Natural killer cell treated with Interleukin-12 subunit alpha and Interleukin-12 subunit beta and Interleukin-15 and Interleukin-18, amount 100 ng/mL, for 72 hours (primary cell): ENCODE data around the gene PTPN4. TPM values are rescaled to one million over a fixed set of nuclear protein-coding genes. Genes with fewer than 3 reads are reported as not detected.

Source experiments
- ATAC-seq, 2 donors: fragments of 150-1000 bp; cut with Tn5 transposase in 1 of 2; sonication (Bioruptor Pico), chemical (Tn5 transposase) in 1 of 2; 2 replicates each; pipeline ENCODE4 v1.10.0; 2021
- DNase-seq: peaks from one replicate; pipeline ENCODE4 v3.0.0; 2022; ENCODE audit warnings: low spot score
- H3K27ac Mint-ChIP-seq, 2 donors: 1 replicate in 1 of 2; 2 replicates in 1 of 2; pipeline ENCODE4 v1.8.0; 2022; ENCODE audit warnings: mixed read lengths in 2 of 2, mild to moderate bottlenecking in 1 of 2, moderate library complexity in 1 of 2
- H3K27me3 Mint-ChIP-seq, 2 donors: 1 replicate in 1 of 2; 2 replicates in 1 of 2; pipeline ENCODE4 v1.8.0; 2022; ENCODE audit warnings: mixed read lengths in 2 of 2
- H3K36me3 Mint-ChIP-seq: one replicate; pipeline ENCODE4 v1.8.0; 2022; ENCODE audit warnings: mixed read lengths
- H3K4me1 Mint-ChIP-seq, 2 donors: 1 replicate in 1 of 2; 2 replicates in 1 of 2; pipeline ENCODE4 v1.8.0; 2022; ENCODE audit warnings: low read depth in 2 of 2, mixed read lengths in 2 of 2, mild to moderate bottlenecking in 1 of 2
- H3K4me3 Mint-ChIP-seq: one replicate; pipeline ENCODE4 v1.8.0; 2022; ENCODE audit warnings: mixed read lengths
- H3K9me3 Mint-ChIP-seq: 2 replicates; pipeline ENCODE4 v1.8.0; 2022; ENCODE audit warnings: mixed read lengths
- total RNA-seq, 2 donors: library from RNA; stranded (reverse); gene quantifications; one replicate each; pipeline ENCODE4 v1.2.3, GENCODE V29; 2022

Gene PTPN4, protein sequence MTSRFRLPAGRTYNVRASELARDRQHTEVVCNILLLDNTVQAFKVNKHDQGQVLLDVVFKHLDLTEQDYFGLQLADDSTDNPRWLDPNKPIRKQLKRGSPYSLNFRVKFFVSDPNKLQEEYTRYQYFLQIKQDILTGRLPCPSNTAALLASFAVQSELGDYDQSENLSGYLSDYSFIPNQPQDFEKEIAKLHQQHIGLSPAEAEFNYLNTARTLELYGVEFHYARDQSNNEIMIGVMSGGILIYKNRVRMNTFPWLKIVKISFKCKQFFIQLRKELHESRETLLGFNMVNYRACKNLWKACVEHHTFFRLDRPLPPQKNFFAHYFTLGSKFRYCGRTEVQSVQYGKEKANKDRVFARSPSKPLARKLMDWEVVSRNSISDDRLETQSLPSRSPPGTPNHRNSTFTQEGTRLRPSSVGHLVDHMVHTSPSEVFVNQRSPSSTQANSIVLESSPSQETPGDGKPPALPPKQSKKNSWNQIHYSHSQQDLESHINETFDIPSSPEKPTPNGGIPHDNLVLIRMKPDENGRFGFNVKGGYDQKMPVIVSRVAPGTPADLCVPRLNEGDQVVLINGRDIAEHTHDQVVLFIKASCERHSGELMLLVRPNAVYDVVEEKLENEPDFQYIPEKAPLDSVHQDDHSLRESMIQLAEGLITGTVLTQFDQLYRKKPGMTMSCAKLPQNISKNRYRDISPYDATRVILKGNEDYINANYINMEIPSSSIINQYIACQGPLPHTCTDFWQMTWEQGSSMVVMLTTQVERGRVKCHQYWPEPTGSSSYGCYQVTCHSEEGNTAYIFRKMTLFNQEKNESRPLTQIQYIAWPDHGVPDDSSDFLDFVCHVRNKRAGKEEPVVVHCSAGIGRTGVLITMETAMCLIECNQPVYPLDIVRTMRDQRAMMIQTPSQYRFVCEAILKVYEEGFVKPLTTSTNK
- total RNA-seq = 10 to 100 TPM; 56.5 to 80.8 TPM

DNA sequence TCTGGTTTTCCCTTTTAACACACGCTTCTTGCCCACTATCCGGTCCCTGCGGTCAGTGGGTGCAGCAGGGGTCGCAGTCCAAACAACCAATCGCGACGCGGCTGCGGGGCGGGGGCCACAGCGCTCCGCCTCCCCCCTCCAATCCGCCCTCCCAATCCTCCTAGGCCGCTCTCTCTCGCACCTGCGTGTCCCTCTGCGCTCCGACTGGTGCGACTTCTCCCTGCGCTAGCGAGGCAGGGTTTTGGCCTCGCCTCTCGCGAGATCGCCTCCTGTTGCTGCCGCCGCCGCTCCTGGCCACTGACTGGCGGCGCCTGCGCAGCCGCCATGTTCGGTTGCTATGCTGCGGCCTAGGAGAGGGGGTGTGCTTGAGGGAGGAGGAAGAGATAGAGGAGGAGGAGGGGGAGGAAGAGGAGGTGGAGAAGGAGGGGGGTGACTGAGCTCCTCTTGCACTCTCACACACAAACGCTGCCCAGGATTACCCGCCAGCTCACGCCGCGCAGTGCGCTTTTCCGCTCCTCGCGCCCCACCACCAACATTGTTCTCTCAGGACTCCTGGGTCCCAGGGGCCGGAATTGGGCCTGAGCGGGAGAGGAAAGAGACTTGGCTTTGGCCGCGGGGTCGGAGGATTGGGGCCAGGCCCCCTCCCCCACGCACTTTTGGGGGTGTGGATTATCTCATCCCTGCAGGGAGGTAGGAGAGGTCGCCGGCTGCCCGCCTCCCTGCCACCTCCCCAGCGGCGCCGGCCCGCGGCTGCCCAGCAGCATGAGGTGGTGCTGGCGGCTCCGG, at the start of gene PTPN4:
PTPN4 (plus strand) TSS at position 472 of the 786 bp plus-strand sequence. CDS start 49,932 bp downstream, outside the sequence.
- Mint-ChIP-seq H3K4me1 (peaks cover 23 to 41% of the 10 kb centered on the region in 2 donors), H3K36me3 (no peaks in the 10 kb centered on the region), H3K27ac (peak within 1 kb of the TSS; percentile 16 to 48), H3K27me3 (no peaks in the 10 kb centered on the region), H3K4me3 (peak within 1 kb of the TSS; percentile 83), H3K9me3 (no peaks in the 10 kb centered on the region)
- ATAC-seq (peak; percentile 96 to 97), DNase-seq (peak; percentile 98)

GRCh38 chr2:119710281-119710680, 49.4 kb upstream of the PTPN4 start:
- no peaks in the 10 kb centered on the region for H3K9me3 Mint-ChIP-seq
- H3K4me1 Mint-ChIP-seq = peaks cover under 1 to 3% of the 10 kb centered on the region in 2 donors
- H3K4me3 Mint-ChIP-seq = no peak overlapping the region
- no peaks in the 10 kb centered on the region for H3K36me3 Mint-ChIP-seq
- DNase-seq (peak; percentile 1), ATAC-seq (no peak)
- H3K27me3 Mint-ChIP-seq = peaks cover 11 to 22% of the 10 kb centered on the region in 2 donors
- no peak overlapping the region for H3K27ac Mint-ChIP-seq

- H3K27me3 Mint-ChIP-seq = peaks cover 11 to 22% of the 10 kb centered on the region in 2 donors
- no peak overlapping the region for H3K4me3 Mint-ChIP-seq
- ATAC-seq = no peak
- H3K4me1 Mint-ChIP-seq = peaks cover 0 to under 1% of the 10 kb centered on the region in 2 donors
- DNase-seq = peak; percentile 26
- H3K27ac Mint-ChIP-seq = no peak overlapping the region
- no peaks in the 10 kb centered on the region for H3K9me3 Mint-ChIP-seq
- no peaks in the 10 kb centered on the region for H3K36me3 Mint-ChIP-seq
Observed at GRCh38 chr2:119711352-119711751, 48.4 kb upstream of the PTPN4 start.

DNA sequence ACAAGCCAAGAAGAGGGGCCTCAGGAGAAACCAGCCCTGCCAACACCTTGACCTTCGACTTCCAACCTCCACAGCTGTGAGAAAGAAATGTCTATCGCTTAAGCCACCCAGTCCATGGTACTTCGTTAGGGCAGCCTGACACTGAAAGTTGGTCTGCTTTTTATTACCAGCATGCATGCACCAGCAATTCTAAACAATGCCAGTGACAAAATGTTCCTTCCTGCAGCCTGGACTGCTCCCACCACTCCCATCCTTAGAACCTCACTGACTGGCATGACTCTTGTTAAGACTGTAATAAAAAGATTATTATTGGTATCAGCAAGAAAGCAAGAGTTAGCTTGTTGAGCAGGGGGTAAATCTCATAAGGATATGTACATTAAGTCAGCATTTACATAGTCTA, 47.2 kb upstream of the PTPN4 start:
- no peaks in the 10 kb centered on the region for H3K9me3 Mint-ChIP-seq
- H3K27ac Mint-ChIP-seq = no peak overlapping the region

DNA sequence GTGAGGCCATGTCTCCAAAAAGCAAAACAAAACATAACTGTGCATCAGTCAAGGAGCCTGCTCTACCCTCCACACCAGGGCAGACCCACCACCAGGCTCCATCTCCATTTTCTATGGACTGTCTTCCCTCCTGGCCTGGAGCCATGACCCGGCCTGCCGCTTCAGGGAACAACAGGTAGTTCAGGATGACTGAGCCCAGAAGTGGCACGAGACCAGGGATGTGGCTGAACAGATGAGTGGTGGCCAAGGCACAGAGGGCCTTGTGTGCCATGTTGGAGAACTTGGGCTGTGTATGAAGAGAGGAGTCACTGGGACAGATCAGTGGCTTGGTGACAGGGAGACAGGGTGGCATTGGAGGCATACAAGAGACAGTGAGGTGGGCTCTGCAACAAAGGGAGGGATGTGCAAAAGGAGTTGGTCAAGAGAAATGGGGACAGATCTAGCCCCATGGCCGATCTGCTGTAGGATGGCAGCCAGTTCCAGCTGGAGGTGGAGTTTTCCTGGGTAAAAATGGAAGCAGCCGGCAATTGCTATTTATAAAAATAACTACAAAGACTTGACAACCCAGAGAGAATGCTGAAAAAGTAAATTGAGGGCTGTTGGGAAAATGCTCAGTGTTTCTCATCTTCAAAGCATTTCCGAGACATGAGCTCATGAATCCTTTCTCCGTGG, 45.8 kb upstream of the PTPN4 start:
- Mint-ChIP-seq H3K9me3 (no peaks in the 10 kb centered on the region), H3K27me3 (peaks cover 9 to 11% of the 10 kb centered on the region in 2 donors), H3K27ac (no peak overlapping the region), H3K36me3 (no peaks in the 10 kb centered on the region), H3K4me1 (peaks cover 2 to 3% of the 10 kb centered on the region in 2 donors), H3K4me3 (no peak overlapping the region)
- DNase-seq = no peak
- peak in 1 of 2 donors; percentile 38 for ATAC-seq

More for the DNA sequence above, 47.2 kb upstream of the PTPN4 start:
- Mint-ChIP-seq H3K36me3 (no peaks in the 10 kb centered on the region), H3K4me3 (no peak overlapping the region), H3K27me3 (peaks cover 11 to 22% of the 10 kb centered on the region in 2 donors), H3K4me1 (no peaks in the 10 kb centered on the region)
- ATAC-seq (no peak), DNase-seq (no peak)

DNA sequence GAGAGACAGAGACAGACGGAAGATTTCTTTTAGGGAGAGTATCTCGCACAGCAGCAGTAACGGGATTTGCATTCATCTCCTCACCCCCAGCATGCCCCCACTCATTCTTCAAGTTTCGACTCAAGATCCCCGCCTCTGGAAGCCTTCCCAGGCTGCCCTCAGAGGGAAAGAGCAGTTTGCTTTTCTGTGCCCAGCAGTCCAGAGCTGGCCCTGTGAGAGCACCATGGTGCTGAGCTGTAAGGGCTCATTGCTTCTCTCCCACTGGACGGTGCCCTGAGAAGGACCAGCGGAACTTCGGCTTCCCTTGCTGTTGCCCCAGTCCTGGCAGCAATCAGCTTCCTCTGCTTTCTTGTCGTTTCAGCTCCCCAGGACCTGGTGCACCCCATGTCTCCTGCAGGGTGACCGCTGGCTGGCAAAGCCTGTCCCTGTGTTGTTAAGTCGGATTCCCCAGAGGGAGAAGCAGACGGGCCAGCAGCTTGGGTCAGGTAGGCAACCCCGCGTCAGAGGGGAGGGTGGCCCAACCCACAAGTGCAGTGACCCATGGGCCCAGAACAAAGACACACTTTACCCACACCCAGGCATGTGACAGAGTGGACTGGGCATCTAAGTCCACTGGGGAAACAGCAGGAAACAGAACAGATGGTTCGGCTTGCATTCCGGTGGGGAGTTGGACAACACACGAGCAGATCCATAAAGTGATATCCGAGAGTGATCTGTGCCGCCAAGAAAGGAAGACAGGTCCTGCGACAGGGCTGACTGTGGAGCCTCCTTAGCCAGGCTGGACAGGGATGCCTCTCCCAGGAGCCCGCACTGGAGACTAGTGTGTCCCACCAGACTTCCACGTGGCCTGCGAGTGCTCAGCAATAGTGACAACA, 44.1 kb upstream of the PTPN4 start:
- H3K36me3 Mint-ChIP-seq = no peaks in the 10 kb centered on the region
- DNase-seq (no peak), ATAC-seq (no peak)
- H3K4me1 Mint-ChIP-seq = peaks cover 8% of the 10 kb centered on the region in 2 donors
- H3K4me3 Mint-ChIP-seq = no peak overlapping the region
- no peak overlapping the region for H3K27ac Mint-ChIP-seq
- no peaks in the 10 kb centered on the region for H3K9me3 Mint-ChIP-seq
- H3K27me3 Mint-ChIP-seq = peaks cover 6 to 11% of the 10 kb centered on the region in 2 donors

DNA sequence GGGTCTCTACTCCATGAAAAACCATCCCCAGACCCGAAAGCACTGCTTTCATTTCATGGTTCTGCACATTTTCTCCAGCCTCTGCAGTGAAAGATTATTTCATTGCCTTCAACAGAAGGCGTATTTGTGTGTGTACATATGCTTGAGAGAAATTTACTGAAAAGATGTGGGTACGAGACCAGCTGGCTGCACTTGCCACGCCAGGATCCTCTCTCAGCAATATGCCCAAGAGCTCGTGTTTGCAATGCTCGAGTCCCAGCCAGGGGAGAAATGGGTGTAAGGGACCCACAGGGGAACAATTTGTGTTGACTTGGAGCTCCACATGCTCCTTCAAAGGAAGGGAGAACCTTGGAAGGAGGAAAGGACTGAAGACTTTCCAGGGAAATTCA, 43.4 kb upstream of the PTPN4 start:
- H3K27ac Mint-ChIP-seq = no peak overlapping the region
- H3K36me3 Mint-ChIP-seq = no peaks in the 10 kb centered on the region
- ATAC-seq (no peak), DNase-seq (peak; percentile 13)
- no peak overlapping the region for H3K4me3 Mint-ChIP-seq
- no peaks in the 10 kb centered on the region for H3K9me3 Mint-ChIP-seq
- H3K27me3 Mint-ChIP-seq = peaks cover 6 to 11% of the 10 kb centered on the region in 2 donors
- peaks cover 8% of the 10 kb centered on the region in 2 donors for H3K4me1 Mint-ChIP-seq

DNA sequence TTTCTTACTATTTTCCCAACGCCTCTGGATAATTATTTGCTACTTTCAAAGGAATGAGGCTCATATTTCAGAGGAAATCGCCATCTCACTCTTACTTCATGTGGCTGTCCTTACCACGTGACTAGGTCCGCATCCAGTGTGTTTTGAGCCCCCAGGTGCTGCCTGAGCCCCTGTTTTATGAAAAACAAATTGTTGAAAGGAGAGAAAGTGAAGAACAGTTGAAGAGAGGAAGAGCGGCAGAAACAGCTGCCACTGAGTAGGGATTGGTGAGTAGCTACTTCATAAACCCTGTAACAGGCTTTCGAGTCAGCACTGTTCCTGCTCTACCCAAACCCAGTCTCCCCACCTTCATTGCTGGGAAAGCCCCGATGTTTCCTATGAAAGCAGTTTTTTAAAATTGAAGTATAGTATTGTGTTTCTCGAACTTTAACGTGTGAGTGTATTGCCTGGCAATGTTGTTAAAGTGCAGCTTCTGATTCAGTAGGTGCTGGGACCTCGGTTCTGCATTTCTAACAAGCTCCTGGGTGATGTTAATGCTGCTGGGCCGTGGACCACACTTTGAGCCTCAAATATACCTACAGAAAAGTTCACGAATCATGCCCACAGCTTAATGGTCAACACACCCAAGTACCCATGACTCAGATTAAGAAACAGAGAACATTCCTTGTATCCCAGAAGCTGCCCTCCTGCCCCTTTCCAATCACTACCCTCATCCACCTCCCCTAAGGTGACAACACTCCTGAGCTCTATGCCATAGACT, 41.0 kb upstream of the PTPN4 start:
- Mint-ChIP-seq H3K36me3 (no peaks in the 10 kb centered on the region), H3K9me3 (no peaks in the 10 kb centered on the region), H3K27me3 (peaks cover 6 to 10% of the 10 kb centered on the region in 2 donors), H3K4me3 (peak overlapping the region; percentile 23), H3K27ac (peak overlapping the region in 1 of 2 donors; percentile 17), H3K4me1 (peaks cover 8% of the 10 kb centered on the region in 2 donors)
- peak; percentile 32 for DNase-seq
- ATAC-seq = no peak

GRCh38 chr2:119719261-119719627, 40.5 kb upstream of the PTPN4 start:
- peaks cover 3 to 4% of the 10 kb centered on the region in 2 donors for H3K27me3 Mint-ChIP-seq
- peak in 1 of 2 donors; percentile 52 for ATAC-seq
- H3K36me3 Mint-ChIP-seq = no peaks in the 10 kb centered on the region
- peak overlapping the region; percentile 23 for H3K4me3 Mint-ChIP-seq
- peak overlapping the region in 1 of 2 donors; percentile 17 for H3K27ac Mint-ChIP-seq
- H3K4me1 Mint-ChIP-seq = peaks cover 8% of the 10 kb centered on the region in 2 donors
- peak; percentile 49 for DNase-seq
- no peaks in the 10 kb centered on the region for H3K9me3 Mint-ChIP-seq

DNA sequence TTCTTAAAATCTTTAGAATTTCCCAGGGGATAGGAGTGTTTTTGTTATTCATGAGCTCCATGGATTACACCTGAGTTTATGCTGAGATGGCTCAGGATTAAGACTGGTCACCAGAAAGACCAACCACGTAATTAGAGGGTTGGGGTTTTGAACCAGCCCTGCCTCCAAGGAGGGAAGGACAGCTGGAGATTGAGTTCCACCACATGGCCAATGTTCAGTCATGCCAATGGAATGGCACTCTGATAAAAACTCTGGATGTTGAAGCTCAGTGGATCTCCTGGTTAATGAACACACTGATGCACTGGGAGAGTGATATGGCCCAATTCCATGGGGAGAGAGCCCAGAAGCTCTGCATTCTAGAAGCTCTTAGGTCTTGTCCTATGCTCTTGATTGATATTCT, 38.7 kb upstream of the PTPN4 start:
- H3K27ac Mint-ChIP-seq = no peak overlapping the region
- H3K4me3 Mint-ChIP-seq = no peak overlapping the region
- peaks cover 8% of the 10 kb centered on the region in 2 donors for H3K4me1 Mint-ChIP-seq
- no peaks in the 10 kb centered on the region for H3K27me3 Mint-ChIP-seq
- ATAC-seq = no peak
- peak; percentile 26 for DNase-seq
- H3K9me3 Mint-ChIP-seq = no peaks in the 10 kb centered on the region
- no peaks in the 10 kb centered on the region for H3K36me3 Mint-ChIP-seq

- ATAC-seq = no peak
- H3K27ac Mint-ChIP-seq = no peak overlapping the region
- H3K27me3 Mint-ChIP-seq = no peaks in the 10 kb centered on the region
- peaks cover 8% of the 10 kb centered on the region in 2 donors for H3K4me1 Mint-ChIP-seq
- no peak overlapping the region for H3K4me3 Mint-ChIP-seq
- DNase-seq = no peak
- no peaks in the 10 kb centered on the region for H3K9me3 Mint-ChIP-seq
- no peaks in the 10 kb centered on the region for H3K36me3 Mint-ChIP-seq
Observed at GRCh38 chr2:119721462-119721861, 38.3 kb upstream of the PTPN4 start.
